GM18526 (cell line): ENCODE measurements around the gene PPP2R3B.

Experiments used
- POLR2A ChIP-seq: IDR thresholded peaks from 3 replicates; pipeline ENCODE4 v1.6.1; 2011; ENCODE audit not compliant: insufficient read length; ENCODE audit errors: extremely low read depth

PPP2R3B gene

DNA sequence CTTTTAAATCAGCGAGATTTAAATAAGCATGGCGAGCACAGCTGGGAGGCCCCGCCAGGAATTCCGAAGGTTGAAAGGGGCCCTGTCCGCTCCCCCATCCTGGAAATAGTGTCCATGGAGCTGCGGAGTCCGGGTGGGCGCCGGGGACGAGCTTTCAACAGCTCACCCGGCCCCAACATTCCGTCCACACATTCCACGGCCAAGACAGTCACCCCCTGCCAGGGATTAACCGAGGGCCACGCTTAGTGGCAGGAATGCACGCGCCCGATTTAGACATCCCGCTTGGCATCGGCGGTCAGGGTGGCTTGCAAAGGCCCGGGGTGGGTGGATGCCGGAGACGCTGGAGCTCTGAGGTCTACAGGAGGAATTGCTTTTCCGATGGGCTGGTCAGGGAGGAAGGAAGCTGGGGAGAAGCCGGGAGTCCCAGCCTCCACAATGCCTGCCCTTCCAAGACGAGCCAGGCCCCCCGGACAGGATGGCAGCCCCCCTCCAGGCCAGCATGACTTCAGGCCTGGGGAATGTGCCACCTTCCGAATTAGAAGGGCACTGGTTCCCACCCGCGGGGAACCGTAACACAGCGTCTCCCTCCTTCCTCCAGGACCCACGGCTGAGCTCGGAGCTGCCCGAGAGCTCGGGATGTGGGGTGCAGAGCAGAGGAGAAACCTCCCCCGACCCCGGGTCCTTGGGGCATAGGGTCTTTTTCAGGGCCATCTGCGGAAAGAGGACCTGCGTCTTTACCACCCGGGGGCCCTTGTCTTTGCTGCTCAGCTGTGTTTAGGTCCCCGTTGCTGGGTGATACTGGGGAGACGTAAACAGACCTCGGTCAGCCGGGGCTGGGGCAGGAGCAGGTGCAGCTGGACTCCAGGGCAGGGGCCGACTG, 26.9 kb upstream of the PPP2R3B start:
- TF ChIP-seq POLR2A = no peak

DNA sequence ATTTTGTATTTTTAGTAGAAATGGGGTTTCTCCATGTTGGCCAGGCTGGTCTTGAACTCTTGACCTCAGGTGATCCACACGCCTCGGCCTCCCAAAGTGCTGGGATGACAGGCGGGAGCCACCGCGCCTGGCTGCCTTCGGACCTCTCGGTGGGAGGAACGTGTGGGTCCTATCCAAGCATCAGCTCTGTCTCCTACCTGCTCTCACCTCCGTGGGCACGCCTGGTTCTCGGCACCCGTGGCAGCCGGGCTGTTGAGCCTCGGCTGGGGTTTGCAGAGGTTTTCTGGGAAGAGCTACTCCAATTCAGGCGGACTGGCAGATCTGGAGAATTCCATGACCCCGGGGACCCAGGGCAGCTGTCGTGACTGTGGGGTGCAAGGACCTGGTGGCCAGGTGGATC, 23.6 kb upstream of the PPP2R3B start:
- no peak for TF ChIP-seq POLR2A

DNA sequence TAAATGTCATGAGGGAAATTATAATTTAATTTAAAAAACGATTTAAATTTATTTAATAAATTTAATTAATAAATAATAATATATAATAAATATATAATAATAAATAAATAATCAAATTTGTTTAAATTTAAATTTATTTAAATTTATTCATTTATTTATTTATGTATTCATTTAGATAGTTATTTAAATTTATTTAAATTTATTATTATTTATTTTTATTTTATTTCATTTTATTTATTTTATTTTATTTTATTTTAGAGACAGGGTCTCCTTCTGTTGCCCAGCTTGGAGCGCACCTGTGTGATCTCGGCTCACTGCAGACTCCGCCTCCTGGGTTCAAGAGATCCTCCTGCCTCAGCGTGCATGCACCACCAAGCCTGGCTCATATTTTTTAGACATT, 18.4 kb upstream of the PPP2R3B start:
- no peak for TF ChIP-seq POLR2A

DNA sequence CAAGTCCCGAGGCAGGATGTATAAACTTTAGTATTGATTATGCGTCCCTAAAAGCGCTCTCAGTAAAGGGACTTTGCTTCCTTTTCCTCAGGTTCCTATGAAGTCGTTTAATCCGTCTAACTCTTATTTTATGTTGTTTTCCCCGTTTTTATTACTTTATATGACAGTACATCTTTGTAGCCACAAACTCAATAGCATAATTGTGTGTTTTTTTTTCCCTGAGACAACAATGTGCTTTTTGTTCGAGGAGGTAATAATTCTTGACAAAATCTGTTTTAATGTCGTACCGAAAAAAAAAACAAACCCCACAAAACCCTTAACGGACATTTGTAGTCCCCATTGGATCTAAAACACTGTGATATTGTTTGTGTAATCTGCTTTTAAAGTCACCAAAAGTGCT, 17.9 kb upstream of the PPP2R3B start:
- TF ChIP-seq POLR2A = no peak

DNA sequence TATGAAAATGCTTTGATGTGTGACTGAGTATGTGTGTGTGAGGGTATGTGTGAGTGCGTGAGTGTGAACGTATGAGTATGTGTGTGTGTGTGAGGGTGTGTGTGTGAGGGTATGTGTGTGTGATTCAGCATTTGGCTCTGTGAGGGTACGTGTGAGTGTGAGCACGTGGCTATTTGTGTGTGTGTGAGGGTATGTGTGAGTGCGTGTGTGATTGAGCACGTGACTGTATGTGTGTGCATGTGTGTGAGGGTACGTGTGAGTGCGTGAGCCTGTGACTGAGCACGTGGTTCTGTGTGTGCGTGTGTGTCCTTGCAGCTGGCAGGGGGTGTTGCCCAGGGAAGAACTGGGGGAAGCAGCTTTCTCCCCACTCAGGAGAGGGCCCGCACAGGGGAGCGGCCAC, 16.1 kb upstream of the PPP2R3B start:
- no peak for TF ChIP-seq POLR2A

DNA sequence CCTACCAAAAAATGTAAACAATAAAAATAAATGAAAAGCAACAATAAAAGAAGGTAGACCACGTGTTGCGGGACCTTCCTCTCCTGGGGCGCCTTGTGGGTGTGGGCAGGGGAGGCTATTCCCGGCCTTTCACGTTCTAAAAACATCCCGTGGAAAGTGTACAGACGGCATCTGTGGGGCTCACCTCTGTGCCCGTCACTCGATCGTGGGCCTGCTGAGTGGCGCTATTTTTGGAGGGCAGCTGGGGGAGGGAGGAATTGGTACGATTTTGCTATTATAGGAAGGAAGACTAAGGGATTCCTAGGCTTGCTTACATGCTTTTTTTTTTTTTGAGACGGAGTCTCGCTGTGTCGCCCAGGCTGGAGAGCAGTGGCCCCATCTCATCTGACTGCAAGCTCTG, 13.6 kb upstream of the PPP2R3B start:
- no peak for TF ChIP-seq POLR2A

DNA sequence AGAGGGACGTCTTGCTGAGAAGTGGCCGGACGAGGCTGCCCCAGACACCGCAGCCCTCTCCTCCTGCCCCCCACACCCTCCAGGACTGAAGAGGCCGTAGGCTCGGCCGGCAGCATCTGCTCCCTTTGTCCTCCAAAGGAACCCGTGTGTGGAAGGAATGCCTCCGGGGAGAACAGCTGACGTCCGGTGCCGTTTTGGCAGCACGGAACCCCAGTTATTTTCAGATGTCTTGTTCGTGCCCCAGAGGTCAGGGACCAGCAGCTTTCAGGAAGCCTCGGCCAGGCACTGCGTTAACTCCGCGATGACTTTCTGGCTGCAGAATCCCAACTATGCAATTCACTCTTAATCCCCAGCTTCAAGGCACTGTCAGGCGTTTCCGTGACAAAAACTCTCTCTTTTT, 10.9 kb upstream of the PPP2R3B start:
- no peak for TF ChIP-seq POLR2A

DNA sequence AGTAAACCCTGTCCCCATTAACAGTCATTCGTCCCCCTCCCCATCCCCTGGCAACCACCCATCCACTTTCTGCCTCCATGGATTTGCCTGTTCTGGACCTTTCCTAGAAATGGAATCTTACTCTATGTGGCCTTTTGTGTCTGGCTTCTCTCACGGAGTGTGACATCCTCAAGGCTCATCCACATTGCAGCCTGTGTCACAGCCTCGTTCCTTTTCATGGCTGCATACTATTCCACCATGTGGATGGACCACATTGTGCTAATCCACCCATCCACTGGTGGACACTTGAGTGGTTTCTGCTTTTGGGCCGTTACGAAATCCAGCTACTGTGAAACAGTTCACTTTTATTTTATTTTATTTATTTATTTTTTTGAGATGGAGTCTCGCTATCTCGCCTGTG, 8.1 kb upstream of the PPP2R3B start:
- no peak for TF ChIP-seq POLR2A

DNA sequence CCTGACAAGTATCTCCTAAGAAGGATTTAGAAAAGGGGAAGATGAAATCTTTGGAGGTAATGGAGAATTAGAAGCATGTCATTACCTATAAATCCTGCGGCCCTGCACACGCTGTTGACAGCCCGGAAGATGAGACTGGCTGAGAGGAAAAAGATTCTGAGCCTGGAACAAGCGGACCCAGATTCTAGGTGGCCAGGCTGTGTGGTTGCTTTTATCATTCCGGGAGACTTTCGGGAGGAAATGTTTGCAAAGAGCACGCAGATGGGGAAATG, 5.8 kb upstream of the PPP2R3B start:
- no peak for TF ChIP-seq POLR2A

DNA sequence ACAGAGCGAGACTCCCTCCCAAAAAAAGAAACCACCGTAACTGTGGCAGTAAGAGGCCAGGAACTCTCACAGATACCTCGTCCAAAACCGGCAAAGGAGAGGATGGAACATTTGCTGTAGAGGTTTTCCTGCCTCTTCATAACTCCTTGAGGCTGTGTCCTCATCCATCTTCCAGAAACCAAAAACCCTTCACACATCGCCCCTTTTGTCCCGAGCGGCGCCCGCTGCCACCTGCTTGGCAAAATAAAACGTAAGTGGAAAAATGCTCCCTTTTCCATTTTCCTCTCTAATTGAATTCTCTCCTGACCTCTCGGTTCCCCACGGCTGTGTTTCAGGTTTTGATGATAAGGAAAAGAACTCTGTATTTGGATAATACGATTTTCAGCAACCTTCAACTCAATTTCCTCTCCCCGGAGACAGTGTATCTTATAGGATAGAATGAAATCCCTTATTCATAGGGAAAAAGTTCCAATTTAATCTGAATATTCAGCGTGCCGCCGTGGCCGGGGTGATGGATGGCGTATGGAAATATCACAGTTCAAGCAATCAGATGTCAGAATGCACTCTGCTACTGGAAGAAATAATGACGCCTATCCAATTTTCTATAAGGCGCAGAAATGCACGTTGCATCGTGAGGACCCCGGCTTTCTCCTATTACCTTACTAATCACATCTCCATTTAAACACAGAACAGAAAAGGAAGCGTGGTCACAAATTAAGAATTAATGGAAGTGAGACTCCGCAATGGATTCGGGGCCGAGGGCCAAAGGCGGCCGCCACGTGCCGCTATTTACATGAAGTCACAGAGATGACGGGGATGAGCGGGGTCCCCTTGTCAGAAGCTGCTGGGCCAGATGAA, 5.2 kb upstream of the PPP2R3B start:
- TF ChIP-seq POLR2A = no peak

DNA sequence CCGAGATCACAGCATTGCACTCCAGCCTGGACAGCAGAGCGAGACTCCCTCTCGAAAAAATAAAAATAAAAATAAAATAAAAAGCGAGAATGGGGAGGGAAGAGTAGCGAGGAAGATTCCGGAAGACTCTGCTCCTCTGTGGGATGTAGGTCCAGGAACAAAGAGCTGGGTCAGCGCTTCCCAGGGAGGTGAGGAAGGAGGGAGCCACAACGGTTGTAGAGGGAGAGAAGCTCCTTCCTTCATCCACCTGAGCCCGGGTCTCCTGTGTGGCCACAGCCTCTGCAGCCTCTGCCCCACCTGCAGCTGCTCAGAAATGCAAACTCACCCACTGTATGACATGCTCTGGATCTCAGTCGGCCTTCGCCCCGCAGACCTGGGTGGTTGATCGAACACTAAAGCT, 3.8 kb upstream of the PPP2R3B start:
- TF ChIP-seq POLR2A = no peak

DNA sequence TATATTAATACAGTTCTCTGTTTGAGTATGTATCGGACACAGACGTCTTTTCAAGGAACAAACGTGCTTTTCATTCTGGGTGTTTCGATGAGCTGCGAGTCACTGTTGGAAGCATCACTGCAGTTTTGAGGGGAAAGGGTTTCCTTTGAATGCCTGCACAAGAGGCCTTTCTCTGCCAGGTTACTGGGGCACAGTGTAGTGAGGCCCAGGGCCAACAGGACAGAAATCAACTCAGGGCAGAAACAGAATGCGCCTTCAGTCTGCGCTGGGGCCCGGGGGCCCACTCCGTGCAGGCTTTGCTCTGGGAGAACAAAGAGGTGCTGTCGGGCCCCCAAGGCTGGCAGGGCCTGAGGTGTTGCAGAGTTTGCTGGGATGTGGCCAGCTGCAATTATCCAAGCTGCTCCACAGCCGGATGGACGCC, 2.3 kb upstream of the PPP2R3B start:
- no peak for TF ChIP-seq POLR2A

DNA sequence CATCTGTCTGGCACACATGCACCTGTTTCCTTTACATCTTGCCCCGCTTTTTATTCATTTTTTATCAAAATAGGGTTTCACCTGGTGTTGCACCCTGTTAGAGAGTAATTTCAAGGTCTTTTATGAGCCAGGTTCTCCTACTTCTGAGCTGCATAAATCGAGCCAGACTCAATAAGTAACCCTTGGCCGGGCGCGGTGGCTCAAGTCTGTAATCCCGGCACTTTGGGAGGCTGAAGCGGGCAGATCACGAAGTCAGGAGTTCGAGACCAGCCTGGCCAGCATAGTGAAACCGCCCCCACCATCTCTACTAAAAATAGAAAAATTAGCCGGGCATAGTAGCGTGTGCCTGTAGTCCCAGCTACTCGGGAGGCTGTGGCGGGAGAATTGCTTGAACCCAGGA, 1.0 kb upstream of the PPP2R3B start:
- no peak for TF ChIP-seq POLR2A

DNA sequence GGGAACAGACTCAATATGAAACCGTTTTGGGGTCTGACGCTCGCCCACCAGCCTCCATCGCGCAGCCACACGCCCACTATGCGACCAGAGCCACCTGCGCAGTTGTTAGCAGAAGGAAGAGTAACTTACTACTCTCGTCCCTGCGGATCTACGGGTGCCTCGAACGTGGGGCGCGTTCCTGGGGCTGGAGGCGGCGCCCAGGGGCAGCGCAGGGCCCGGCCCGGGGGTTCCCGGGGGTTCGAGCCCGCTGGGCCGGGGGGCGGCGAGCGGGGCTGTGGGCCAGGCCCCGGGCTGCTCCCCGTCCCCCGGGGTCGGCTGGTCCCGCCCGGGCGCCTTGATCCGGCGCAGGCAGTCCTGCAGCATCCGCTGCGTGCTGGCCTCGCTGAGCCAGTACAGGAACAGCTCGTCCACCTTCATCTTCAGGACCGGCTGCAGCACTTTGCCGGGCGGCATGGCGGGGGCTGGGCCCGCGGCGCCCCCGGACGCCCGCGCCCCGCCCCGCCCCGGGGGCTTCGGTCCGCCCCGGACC, 404 bp downstream of the PPP2R3B start:
- no peak for TF ChIP-seq POLR2A

DNA sequence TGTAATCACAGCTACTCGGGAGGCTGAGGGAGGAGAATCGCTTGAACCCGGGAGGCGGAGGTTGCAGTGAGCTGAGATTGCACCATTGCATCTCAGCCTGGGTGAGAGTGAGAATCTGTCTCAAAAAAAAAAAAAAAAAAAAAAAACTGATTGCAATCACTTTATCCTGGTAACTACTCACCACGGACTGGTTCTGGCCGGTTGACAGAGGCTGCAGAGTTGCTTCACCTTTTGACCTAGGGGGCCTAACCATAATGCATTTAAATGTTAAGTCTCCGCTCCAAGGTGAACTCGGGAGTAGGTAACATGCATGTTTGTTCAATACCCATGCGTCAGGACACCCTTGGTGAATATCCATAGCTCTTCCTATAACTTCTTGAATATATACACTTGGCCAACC, 1.8 kb downstream of the PPP2R3B start:
- no peak for TF ChIP-seq POLR2A

DNA sequence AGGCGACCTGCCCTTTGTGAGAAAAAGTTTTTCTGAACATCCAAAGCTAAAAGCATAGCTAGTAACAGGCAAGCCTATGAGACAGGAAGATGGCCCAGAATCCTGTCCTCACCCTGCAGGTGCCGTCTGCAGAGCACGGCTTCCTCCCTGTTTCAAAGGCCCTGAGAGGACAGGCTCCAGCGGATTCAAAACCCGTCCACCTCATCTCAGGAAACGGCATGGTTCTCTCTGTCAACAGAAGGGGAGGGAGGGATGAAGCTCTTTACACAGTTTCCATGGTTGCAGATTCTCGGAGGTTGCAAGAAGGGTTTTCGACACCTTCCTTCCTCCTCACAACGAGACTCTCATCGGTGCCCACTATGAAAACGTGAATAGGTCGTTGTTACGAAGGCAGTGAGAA, 8.3 kb downstream of the PPP2R3B start:
- no peak for TF ChIP-seq POLR2A
